GM19395 (cell line): ENCODE measurements around the gene OLFM2.
"Not testable (repeated sequence)": the region's sequence is repeated elsewhere in the genome, so short reads cannot be mapped to it uniquely, and the experiment has no call there.

Experiments used
- ATAC-seq: cut with Tn5 transposase; IDR thresholded peaks from one replicate; pipeline ENCODE4 v1.9.1; 2021; ENCODE audit warnings: mild to moderate bottlenecking, moderate library complexity; ENCODE audit not compliant: unreplicated experiment

Gene OLFM2

DNA sequence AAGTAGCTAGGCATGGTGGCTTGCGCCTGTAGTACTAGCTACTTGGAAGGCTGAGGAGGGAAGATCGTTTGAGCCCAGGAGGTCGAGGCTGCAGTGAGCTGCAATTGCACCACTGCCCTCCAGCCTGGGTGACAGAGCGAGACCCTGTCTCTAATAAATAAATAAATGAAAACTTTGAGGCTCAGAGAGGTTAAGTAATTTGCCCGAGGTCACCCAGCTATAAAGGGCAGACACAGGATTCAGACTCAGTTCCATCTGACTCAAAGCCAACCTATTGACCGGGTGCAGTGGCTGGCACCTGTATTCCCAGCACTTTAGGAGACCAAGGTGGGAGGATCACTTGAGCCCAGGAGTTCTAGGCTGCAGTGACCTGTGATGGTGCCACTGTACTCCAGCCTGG, 7.4 kb upstream of the OLFM2 start:
- no peak for ATAC-seq

DNA sequence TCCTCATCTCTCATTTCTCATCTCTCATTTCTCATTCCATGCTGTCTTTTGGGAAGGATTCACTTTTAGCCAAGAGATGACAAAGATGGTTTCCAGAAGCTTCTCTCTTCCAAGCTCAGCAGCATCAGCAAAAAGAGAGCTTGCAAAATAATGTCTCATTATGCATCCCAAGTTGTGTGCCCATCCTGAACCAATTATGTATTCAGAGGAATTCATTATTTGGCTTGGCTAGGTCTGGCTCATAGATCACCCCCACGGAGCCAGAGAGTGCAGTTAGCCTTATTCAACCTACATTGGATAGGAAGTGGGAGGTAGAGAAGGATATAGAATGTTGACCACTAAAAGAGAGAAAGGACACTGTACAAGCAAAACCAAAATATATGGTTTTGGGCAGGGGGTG, 5.4 kb upstream of the OLFM2 start:
- no peak for ATAC-seq

DNA sequence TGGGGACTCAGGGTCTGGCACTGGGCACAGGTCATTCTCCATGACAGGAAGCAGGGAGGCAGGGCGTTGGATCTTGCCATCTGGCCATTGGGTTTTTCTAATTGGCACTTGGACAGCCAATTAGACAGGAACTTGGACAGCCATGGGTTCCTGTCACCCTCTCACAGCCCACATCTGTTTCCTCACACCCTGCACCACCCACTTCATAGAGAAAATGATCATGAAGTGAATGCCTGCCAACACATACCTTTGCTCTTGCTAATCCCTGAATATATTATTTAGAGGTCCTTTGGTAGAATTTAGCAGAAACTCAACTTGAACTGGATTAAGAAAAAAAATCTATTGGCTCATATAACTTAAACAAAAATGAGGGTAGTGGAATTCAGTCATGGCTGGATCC, 4.9 kb upstream of the OLFM2 start:
- no peak for ATAC-seq

DNA sequence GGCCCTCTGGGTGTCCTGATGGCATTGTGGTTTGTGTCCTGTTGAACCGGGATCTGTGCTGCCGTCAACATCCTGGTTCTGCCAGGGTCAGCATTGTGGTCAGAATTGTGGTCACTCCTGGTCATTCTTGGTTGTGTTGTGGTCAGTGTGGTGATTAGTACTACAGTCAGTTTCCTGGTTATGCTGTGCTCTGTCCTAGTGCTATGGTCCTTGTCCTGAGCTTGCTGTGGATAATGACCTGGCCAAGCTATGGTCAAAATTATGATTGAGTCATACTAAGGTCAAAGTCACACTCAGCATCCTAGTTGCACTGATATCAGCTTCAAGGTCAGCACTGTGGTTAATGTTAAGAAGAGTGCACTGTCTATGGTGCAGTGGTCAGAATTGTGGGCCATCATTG, 4.5 kb upstream of the OLFM2 start:
- no peak for ATAC-seq

DNA sequence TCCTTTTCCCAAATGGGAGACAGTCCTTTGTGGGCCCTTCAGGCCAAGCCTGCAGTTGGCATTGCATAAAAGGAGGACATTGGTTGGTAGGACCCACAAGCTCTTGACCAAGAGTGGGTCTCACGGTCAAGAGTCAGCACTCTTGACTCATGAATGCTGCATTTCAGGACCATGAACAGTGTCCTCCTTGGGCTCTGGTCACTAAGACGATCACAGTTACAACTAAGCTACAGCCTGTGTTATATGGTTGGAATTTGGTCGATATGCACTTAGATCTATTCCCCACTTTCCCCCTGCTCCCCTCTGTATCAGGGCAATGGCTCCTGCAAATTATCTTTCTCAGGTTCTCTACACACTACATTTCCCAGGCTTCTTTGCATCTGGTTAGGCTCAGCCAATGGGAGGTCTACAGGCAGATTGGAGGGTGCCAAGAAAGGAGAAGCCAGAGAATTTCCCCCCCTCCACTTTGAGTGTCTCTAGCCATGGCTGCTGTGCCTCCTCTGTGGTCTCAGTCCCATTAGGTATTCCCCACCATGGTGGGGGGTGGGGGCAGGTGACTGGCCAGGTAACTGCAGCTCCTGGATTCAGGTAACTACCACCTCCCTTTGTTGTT, 3.1 kb upstream of the OLFM2 start:
- no peak for ATAC-seq

DNA sequence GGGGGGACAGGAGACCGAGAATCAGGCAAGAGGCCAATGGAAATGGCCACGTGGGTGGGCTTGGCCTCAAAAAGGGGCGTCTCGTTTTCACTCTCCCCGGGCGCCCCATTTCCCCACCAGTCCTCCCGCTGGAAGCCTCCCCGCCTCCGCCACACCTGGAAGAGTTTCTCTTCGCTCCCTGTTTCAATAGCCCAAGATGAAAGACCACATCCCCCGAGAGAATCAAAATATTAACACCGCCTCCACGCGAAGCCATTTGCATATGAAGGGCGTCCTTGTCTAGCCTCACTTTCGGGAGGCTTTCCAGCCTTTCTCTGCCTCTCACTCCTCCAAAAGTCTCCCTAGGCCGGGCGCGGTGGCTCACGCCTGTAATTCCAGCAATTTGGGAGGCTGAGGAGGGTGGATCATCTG, 691 bp upstream of the OLFM2 start:
- ATAC-seq, result no peak

DNA sequence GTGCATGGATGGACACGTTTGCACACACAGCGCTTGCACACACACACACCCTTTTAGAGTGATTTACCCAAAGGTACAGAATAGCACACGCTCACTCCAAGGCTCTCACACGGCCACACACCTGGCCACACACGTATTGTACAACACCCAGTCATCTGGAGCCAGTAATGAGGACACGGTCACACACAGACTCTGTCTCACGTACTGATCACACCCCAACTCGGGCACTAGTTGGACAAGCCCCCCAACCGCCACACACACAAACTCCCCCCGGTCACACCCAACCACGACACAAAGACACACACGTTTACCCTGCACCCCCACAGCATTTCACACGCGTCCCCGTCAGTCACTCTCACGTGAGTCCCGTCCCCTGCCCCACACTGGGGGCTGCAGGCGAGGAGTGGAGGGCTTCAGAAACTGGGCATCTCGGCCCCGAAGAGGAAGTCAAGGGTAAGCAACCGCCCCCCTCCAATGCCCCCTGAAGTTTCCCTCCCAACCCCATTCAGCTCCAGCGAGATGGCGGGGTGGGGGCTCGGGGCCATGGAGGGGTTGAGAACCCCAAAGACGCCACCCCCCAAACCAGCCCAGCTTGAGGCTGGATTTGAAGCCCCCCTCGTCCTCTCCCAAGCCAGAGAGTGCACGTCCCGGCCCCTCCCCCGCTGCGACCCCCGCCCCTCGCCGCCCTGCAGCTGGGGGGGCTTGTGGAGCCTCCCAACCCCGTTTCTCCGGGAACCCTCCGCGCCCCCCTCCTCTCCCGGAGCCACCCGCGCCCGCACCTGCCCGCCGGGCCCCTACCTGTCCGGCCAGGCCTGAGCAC, 599 bp downstream of the OLFM2 start:
- no peak for ATAC-seq

DNA sequence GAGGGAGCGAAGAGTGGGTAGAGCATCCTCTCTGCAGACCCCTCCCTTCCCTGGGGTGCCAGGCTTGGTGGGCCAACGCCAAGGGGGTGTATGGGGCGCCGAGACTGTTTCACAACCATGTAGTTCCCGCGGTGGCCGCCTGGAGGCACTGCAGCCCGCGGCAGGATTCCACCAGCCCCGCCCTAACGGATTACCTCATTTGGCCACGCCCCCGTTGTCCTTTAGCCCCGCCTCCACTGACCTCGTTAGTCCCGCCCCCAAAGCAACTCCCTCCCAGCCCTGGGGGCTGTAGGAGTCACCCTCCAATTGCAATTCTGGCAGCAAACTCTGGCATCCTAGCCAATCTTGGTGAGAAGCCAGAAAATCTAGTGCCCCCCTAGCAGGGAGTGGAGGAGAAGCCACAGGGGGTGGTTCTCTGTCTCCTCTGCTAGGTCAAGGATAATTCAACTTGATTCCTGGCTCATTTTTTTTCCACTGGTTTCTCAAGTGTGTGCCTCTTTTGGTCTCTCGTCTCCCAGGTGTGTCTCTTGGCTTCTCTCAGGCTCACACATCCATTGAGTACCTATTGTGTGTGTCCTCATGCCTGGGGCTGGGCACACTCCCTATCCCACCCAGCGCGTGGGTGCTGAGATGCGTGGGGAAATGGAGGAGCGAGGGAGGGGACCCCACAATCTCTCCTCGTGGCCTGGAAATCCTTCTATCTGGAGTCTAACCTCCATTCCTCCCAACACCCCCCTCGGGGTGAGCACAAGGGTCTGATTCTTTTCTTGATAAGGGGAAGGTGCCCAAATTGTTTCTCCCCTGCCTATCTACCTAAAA, 2.0 kb downstream of the OLFM2 start:
- no peak for ATAC-seq

DNA sequence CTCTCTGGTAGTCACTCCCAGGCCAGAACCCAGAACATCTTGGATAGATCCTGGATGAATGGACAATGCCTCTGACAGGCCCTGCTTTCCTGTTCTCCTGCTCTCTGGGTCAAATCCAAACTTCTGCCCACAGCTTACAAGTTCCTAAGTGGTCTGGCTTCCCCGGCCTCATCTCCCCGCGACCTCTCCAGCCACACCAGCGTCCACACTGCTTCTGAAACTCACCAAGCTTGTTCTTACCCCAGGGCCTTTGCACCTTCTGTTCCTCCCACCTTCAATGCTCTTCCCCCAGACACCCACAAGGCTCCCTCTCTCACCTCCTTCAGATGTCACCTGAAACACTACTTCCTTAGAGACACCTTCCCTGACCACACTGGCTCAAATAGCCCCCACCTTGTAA, 3.5 kb downstream of the OLFM2 start:
- ATAC-seq, result no peak

DNA sequence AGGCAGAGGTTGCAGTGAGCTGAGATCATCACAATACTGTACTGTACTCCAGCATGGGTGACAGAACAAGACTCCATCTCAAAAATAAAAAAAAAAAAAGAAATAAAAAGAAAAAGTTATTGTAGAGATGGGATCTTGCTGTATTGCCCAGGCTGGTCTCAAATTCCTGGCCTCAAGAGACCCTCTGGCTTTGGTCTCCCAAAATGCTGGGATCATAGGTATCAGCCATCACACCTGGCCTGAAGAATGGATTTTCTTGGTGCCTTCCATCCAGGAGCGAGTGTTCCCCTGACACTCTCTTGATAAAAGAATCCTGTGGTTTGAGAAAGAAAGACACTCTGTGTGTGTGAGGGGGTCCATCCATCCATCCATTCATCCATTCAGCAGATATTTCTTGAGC, 4.7 kb downstream of the OLFM2 start:
- no peak for ATAC-seq

DNA sequence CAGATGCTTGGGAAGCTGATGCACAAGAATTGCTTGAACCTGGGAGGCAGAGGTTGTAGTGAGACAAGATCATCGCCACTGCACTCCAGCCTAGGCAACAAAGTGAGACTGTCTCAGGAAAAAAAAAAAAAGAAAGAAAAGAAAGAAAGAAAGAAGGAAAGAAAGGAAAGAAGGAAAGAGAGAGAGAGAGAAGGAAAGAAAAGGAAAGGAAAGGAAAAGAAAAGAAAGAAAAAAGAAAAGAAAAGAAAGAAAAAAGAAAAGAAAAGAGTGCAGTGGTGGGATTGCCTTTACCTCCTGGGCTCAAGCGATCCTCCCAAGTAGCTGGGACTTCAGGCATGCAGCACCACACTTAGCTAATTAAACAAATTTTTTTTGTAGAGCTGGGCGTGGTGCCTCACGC, 12.9 kb downstream of the OLFM2 start:
- no peak for ATAC-seq

DNA sequence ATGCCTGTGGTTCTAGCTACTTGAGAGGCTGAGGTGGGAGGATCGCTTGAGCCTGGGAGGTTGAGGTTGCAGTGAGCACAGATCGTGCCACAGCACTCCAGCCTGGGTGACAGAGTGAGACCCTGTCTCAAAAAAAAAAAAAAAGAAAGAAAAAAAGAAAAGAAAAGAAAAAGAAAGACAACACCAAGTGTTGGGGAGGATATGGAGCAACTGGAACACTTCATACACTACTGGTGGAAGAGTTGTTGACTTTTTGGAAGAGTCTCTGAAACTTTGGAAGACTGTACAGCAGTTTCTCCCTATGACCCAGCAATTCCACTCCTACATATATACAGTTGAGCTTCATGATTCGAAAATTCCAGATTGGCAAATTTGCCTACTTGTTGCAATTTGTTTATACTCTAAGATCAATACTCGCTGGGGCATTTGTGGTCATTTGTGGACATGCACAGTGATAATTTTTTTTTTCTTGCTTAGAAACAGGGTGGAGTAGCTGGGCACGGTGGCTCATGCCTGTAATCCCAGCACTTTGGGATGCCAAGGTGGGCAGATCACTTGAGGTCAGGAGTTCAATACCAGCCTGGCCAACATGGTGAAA, 13.4 kb downstream of the OLFM2 start:
- not testable (repeated sequence) for ATAC-seq

DNA sequence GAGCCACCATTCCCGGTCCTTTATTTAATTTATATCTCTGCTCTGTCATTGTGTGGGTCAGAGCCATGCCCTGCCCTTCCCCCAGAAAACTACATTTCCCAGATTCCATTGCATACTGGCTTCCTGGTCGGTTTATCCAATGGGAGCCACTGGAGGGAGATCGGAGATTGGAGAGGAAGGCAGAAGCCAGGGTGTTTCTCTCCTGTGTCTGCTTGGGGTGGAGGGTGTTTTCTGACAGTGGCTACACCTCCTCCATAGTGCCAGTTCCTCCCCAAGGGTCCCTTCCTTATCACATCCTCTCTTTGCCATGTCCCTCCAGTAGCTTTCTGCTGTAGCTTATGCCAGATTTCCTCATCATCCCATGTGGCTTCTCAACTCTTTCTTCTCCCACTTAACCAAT, 19.0 kb downstream of the OLFM2 start:
- no peak for ATAC-seq

DNA sequence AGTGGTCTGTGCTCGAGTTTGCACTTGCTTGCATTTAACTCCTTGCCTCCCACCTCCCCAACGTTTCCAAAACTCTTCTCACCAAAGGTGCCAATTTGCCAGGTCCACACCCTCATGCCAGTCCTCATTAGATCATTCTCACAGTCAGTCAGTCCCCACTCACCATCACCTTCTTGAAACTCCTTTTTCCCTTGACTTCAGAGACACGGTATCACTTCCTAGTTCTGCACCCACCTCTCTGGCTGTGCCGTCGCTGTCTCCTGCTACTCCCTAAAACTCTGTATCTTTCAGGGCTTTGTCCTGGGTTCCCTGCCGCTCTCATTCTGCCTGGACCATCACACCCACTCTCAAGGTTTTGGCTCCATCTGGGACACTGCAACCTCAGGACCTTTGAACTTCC, 19.6 kb downstream of the OLFM2 start:
- ATAC-seq, result no peak

DNA sequence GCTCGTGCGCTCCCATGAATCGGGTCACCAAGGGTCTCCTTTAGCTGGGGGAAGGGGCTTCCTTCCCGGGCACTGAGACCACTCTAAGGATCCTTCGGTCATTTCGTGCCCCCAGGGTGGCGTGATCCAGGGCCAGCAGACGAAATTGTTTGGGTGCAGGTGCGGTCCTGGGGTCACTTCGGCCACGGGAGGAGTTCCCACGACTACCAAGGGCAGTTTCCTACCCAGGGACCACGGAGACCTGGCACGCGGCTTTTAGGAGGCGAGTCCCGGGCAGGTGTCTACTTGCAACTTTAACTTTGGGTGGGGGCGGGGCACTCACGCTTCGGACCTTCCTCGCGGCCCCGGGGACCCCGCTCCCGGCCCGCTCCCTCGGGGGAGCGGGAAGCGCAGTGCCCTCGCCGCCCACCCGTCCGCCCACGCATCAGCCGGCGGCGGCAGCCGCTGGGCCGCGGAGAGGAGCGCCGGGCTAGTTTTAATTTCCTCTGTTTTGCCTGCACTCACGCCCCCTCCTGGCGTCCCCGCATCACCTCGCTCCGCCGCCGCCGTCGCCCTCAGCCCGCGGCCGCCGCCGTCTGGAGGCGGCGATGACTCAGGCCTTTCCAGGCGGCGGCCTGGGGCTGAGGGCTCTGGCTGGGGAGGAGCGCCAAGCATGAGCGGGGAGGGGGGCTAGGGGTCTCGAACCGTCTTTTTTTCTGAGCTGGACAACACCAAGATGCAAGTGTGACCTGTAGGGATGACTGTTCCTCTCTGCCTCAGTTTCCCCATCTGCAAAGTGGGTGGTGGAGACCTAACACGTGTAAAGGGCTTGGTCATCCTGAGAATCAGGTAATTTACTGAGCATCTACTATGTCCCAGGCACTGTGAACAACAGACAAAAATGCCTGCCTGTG, 21.8 kb downstream of the OLFM2 start:
- ATAC-seq, result no peak

DNA sequence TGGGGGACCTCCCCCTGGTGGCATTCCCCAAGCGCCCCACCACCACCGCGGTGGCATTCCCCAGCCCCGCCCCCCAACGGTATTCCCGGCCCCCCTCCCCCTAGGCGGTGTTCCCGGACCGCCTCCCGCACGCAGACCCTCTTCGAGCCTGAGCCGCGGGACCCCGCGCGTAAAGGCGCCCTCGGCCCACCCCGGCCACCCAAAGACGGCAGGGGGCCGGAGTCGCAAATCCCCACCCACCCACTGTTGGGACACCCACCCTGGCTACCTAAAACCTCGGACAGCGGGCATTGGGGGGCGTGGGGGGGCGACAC, 22.4 kb downstream of the OLFM2 start:
- no peak for ATAC-seq

DNA sequence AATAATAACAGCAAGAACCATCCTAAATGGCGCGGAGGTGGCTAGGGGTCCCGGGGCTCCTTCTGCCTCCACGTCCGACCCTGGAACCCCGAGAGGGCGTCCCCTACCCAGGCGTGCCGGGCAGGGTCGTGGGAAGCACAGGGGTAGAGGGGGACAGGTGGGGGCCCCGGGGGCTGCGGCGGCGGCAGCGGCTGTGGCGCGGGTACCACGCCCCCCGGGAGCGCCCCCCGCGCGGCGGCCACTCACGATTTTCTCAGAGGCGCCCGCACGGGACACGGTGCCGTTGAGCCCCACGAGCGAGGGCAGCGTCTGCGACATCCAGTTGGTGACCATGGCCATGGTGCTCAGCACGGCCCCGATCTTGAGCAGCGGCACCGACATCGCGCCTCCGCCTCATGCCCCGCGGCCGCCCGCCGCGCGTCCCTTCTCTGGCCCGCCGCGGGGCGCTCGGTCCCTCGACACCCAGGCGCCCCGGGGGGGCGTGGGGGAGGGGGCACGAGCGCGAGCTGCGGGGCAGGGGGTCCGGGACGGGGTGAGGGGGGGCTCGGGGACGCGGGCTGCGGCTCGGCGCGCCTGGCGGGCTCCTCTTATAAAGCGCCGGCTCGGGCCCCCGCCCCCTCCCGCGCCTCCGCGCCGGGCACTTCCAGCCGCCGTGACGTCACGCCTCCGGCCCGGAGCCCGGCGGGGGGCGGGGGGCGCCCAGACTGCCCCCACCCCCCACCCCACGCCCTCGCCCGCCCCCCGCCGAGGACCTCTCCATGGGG, 22.9 kb downstream of the OLFM2 start:
- ATAC-seq, result no peak

DNA sequence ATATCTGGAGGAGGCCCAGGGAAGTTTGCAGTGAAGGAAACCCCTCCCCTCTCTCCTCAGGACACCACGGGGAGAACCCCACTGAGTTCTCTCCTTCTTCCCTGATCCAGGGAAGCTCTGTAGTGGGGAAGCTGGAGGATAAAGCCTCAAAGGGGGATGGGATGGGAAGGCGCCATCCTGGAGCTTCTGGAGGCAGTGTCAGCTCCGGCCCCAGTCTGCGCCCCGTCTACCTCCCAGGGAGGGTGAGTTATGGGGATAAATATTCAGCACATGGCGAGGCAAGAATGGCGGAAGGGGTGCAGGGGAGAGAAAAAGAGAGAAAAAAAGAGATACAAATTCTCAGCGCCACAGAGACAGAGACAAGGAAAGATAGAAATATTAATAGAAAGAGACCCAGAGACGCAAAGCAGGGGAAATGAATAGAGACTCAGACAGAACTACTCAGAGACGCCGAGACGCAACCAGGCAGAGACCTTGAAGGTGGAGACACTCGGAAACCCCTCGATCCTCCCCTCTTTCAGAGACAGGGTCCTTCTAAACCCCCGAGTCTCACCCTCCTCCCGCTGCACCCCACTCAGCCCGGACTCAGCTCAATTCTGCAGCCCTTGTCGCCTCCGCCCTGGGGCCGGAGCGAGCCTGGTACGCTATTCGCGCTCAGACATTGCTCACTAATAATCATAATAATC, 23.6 kb downstream of the OLFM2 start:
- no peak for ATAC-seq

DNA sequence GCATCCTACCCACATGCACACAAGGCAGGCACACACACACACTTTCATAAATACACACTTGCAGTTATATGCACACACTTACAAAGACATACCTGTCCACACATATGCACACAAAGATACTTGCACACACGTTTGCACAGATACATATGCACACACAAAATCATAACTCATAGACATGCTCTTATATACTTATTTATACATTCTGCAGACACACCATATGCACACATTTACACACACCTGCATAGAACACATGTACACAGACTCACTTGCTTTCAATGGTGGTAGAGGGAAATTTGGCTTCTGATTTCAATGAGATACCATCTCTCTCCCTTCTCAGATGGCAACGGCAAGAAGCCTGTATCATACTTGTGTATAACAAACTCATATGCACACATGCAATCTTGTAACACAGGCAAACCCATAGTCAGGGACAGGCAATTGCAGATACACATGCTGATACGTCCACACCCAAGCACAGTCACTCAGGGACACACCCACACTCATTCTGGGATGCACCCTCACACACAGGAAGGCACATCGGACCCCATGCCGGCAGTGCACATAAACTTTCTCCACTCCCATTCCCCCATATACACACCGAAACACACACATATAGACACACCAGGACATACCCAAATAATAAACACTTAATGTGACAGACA, 24.7 kb downstream of the OLFM2 start:
- no peak for ATAC-seq
